SHP77 (cell line): ENCODE results near the gene ARV1.
"Not testable (repeated sequence)": the region's sequence is repeated elsewhere in the genome, so short reads cannot be mapped to it uniquely, and the experiment has no call there.

Experiments
- DNase-seq, 2 experiments: peaks; one replicate each; lab custom pipeline; 2025; lab: John Stamatoyannopoulos, UW

Gene ARV1

GRCh38 chr1:231041719-231042261, 62.9 kb downstream of the ARV1 start:
- no peak for DNase-seq

GRCh38 chr1:231044588-231044987, 65.7 kb downstream of the ARV1 start:
- no peak for DNase-seq

GRCh38 chr1:231045286-231045685, 66.4 kb downstream of the ARV1 start:
- no peak for DNase-seq

DNA sequence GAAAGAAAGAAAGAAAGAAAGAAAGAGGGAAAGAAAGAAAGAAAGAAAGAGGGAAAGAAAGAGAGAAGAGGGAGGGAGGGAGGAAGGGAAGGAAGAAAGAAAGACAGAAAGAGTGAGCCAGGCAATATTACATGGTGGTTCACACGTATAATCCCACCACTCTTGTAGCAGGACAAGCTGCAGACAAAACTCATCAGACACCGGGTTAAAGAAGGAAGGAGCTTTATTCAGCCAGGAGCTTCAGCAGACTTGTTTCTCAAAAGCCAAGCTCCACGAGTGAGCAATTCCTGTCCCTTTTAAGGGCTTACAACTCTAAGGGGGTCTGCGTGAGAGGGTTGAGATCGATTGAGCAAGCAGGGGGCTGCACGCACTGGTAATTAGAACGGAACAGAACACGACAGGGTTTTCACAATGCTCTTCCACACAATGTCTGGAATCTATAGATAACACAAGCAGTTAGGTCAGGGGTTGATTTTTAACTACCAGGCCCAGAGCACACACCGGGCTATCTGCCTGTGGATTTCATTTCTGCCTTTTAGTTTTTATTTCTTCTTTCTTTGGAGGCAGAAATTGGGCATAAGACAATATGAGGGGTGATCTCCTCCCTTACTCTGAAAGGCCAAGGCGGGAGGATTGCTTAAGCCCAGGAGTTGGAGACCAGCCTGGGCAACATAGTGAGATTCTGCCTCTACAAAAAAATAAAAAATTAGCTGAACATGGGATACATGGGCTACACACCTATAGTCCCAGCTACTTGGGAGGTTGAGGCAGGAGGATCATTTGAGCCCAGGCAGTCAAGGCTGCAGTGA, 67.2 kb downstream of the ARV1 start:
- not testable (repeated sequence) for DNase-seq

DNA sequence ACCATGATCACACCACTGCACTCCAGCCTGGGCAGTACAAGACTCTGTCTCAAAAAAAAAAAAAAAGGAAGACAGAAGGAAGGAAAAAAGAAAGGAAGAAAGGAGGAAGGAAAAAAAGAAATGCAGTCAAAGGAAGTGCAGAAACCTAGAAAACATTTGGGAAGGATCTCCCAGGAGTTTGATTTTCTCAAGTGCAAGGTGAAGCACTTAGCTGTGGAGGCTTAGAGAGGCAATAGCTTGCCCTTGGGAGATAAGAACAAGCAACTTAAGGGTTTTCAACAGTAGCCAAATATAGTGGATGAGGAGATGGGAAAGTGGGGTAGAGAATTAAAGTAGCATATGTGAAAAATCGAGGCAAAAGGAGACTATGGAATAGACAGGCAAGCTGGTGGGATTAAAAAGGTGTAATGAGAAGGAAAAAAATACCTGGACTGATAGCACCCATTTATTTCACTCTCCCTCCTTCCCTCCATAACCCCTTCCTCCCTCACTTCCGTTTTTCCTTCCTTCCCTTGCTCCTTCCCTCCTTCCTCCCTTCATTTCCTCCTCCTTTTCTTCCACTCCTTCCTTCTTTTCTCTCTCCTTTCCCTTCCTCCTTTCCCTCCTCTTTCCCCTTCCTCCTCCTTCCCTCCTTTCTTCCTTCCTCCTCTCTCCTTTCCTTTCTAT, 68.0 kb downstream of the ARV1 start:
- DNase-seq, result no peak

DNA sequence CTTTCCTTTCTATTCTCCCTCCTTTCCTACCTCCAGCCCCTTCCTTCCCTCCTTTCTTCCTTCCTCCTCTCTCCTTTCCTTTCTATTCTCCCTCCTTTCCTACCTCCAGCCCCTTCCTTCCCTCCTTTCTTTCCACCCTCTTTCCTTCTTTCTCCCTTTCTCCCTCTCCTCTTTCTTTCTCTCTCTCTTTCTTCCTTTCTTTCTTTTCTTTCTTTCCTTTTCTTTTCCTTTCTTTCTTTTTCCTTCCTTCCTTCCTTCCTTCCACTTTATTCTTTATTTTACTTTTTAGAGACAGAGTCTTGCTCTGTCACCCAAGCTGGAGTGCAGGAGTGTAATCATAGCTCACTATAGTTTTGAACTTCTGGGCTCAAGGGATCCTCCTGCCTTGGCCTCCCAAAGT, 68.6 kb downstream of the ARV1 start:
- DNase-seq, result not testable (repeated sequence)

GRCh38 chr1:231048419-231048818, 69.5 kb downstream of the ARV1 start:
- not testable (repeated sequence) for DNase-seq

DNA sequence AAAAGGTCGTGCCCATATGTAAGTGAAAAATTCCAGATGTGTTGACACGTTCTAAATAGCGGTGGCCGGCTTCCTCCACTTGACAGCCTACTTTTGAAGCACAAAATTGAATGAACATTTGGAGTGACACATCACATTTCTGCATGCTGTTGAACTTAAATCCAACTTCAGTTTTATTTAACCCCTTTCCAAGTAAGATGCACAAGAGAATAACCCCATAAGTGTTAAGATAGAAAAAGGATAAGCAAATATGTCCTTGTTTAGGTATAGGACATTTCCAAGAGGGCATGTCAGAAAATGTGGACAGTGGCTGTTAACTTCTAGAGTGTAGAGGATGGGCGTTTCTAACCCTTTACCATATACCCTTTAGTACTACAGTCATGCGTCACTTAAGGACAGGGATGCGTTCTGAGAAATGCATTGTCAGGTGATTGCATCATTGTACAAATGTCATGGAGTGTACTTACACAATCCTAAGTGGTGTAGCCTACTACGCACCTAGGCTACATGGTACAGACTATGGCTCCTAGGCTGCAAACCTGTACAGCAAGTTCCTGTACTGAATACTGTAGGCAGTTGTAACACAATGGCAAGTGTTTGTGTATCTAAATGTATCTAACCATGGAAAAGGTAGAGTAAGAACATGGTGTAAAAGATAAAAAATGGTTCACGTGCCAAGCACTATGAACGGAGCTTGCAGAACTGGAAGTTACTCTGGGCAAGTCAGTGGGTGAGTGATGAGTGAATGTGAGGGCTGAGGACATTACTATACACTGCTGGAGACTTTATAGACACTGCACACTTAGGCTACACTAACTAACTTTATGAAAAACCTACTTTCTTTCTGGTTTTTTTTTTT, 70.5 kb downstream of the ARV1 start:
- DNase-seq, result no peak
